HepG2 (cell line): ENCODE measurements around the gene DDC. TPM values are rescaled to one million over a fixed set of nuclear protein-coding genes. Genes with fewer than 3 reads are reported as not detected.

Source experiments
- ATAC-seq: fragments of 200-7000 bp; cut with Tn5 transposase; 3 replicates; pipeline ENCODE4 v1.9.1; 2020; ENCODE audit warnings: mild to moderate bottlenecking, moderate library complexity
- BruUV-seq: library from RNA; stranded (reverse); fragments of 400-500 nt; replicated peaks from 2 replicates; lab custom pipeline; 2021; lab: Mats Ljungman, UMichigan
- CTCF ChIA-PET: fragments of 300-600 bp; formaldehyde crosslinking; extraction: SDS; loops from one replicate; lab custom pipeline; 2021; ENCODE audit warnings: low total read pairs, inconsistent platforms, low intra/inter-chr PET ratio; lab: Yijun Ruan, JAX
- POLR2A ChIA-PET: fragments of 350-600 bp; sonication (Branson Sonifier 250); formaldehyde crosslinking; loops from one replicate; lab custom pipeline; 2020; ENCODE audit warnings: antibody characterized with exemption, inconsistent platforms; lab: Yijun Ruan, JAX
- DNase-seq: peaks from one replicate; pipeline ENCODE4 v3.0.0-alpha.2; 2015; ENCODE audit warnings: low spot score
- FAIRE-seq: peaks from 3 replicates; lab custom pipeline; 2011; peaks lifted over from hg19 to GRCh38; lab: Jason Lieb, UNC
- H2AFZ ChIP-seq: one replicate; pipeline ENCODE4 v1.6.1; 2011; ENCODE audit warnings: low read length, inconsistent platforms
- H3K27ac ChIP-seq: fragments of 300-600 bp; 3 replicates; pipeline ENCODE4 v1.8.0; 2011; ENCODE audit warnings: mixed run types, mild to moderate bottlenecking, mixed read lengths, low read length, inconsistent platforms; ENCODE audit not compliant: insufficient read depth; ENCODE audit errors: extremely low read length
- H3K27me3 ChIP-seq, 2 experiments: fragments of 200-600 bp in 1 of 2; 2 replicates in 1 of 2; 3 replicates in 1 of 2; pipeline versions ENCODE4 v1.6.0 to v1.8.0; 2011; ENCODE audit warnings: low read length in 2 of 2, mild to moderate bottlenecking in 2 of 2, moderate library complexity in 2 of 2, inconsistent platforms in 1 of 2; ENCODE audit not compliant: insufficient read depth in 2 of 2, control insufficient read depth in 1 of 2
- H3K36me3 ChIP-seq, 2 experiments: fragments of 200-600 bp in 1 of 2; replicated peaks in 1 of 2; 2 replicates in 1 of 2; 3 replicates in 1 of 2; pipeline versions ENCODE4 v1.5.1 to v1.8.0; 2011; ENCODE audit warnings: low read length in 2 of 2, inconsistent platforms in 1 of 2; ENCODE audit not compliant: insufficient read depth in 2 of 2, control insufficient read depth in 1 of 2
- H3K4me1 ChIP-seq: 2 replicates; pipeline ENCODE4 v1.5.1; 2012; ENCODE audit warnings: low read length, inconsistent platforms; ENCODE audit not compliant: insufficient read depth
- H3K4me2 ChIP-seq: 2 replicates; pipeline ENCODE4 v1.6.0; 2011; ENCODE audit warnings: low read depth, low read length, inconsistent platforms
- H3K4me3 ChIP-seq, 3 experiments: fragments of 200-600 bp in 1 of 3; sonication (generic), shearing (Covaris generic) in 1 of 3; replicated peaks in 1 of 3; 2 replicates each; pipeline ENCODE4 v1.5.1; 2011 to 2016; ENCODE audit warnings: low read length in 3 of 3, inconsistent platforms in 2 of 3, low read depth in 2 of 3, mild to moderate bottlenecking in 2 of 3, control low read depth in 1 of 3, mixed read lengths in 1 of 3; ENCODE audit not compliant: insufficient read depth in 1 of 3
- H3K79me2 ChIP-seq: one replicate; pipeline ENCODE4 v1.6.1; 2011; ENCODE audit warnings: low read length, inconsistent platforms; ENCODE audit not compliant: insufficient read depth
- H3K9ac ChIP-seq: 2 replicates; pipeline ENCODE4 v1.6.0; 2011; ENCODE audit warnings: mild to moderate bottlenecking, low read depth, low read length, inconsistent platforms; ENCODE audit not compliant: insufficient read depth
- H3K9me3 ChIP-seq: 2 replicates; pipeline ENCODE4 v1.5.1; 2012; ENCODE audit warnings: mild to moderate bottlenecking, low read length
- H4K20me1 ChIP-seq: 2 replicates; pipeline ENCODE4 v1.6.0; 2011; ENCODE audit warnings: inconsistent platforms, mild to moderate bottlenecking, low read length, moderate library complexity; ENCODE audit not compliant: insufficient read depth
- ETV5 ChIP-seq: IDR thresholded peaks from 2 replicates; pipeline ENCODE4 v1.6.1; 2018; ENCODE audit warnings: missing biosample characterization, missing genetic modification reagents, inconsistent platforms, borderline replicate concordance
- GATAD2A ChIP-seq: IDR thresholded peaks from 2 replicates; pipeline ENCODE4 v1.6.1; 2016
- GTF3A ChIP-seq: sonication (generic); formaldehyde crosslinking; conservative IDR thresholded peaks from 2 replicates; pipeline ENCODE4 v1.4.0; 2020; ENCODE audit warnings: mild to moderate bottlenecking, missing genetic modification reagents
- GZF1 ChIP-seq: sonication (generic); formaldehyde crosslinking; IDR thresholded peaks from 2 replicates; pipeline ENCODE4 v1.5.1; 2020; ENCODE audit warnings: mild to moderate bottlenecking, missing genetic modification reagents
- IKZF5 ChIP-seq: IDR thresholded peaks from 2 replicates; pipeline ENCODE4 v1.6.1; 2018; ENCODE audit warnings: missing genetic modification reagents, mild to moderate bottlenecking, missing compliant biosample characterization
- KLF11 ChIP-seq: IDR thresholded peaks from 2 replicates; pipeline ENCODE4 v1.6.1; 2016; ENCODE audit warnings: missing compliant biosample characterization
- NR2F2 ChIP-seq: IDR thresholded peaks from 2 replicates; pipeline ENCODE4 v1.6.1; 2012; ENCODE audit warnings: low read depth, inconsistent platforms, borderline replicate concordance
- SIX4 ChIP-seq: sonication (generic); formaldehyde crosslinking; IDR thresholded peaks from 2 replicates; pipeline ENCODE4 v1.4.0; 2020; ENCODE audit warnings: missing genetic modification reagents
- TFDP2 ChIP-seq: sonication (generic); formaldehyde crosslinking; IDR thresholded peaks from 2 replicates; pipeline ENCODE4 v1.4.0; 2020; ENCODE audit warnings: missing genetic modification reagents
- ZBTB44 ChIP-seq: sonication (generic); formaldehyde crosslinking; IDR thresholded peaks from 2 replicates; pipeline ENCODE4 v1.4.0; 2020; ENCODE audit warnings: missing genetic modification reagents
- ZFP37 ChIP-seq: sonication (generic); formaldehyde crosslinking; IDR thresholded peaks from 2 replicates; pipeline ENCODE4 v1.4.0; 2020; ENCODE audit warnings: missing genetic modification reagents, borderline replicate concordance
- ZNF180 ChIP-seq: sonication (generic); formaldehyde crosslinking; IDR thresholded peaks from 2 replicates; pipeline ENCODE4 v1.4.0; 2020; ENCODE audit warnings: low read depth, missing genetic modification reagents, borderline replicate concordance
- ZNF224 ChIP-seq: sonication (generic); formaldehyde crosslinking; IDR thresholded peaks from 2 replicates; pipeline ENCODE4 v1.5.0; 2020; ENCODE audit warnings: mild to moderate bottlenecking, missing genetic modification reagents
- ZNF44 ChIP-seq: sonication (generic); formaldehyde crosslinking; IDR thresholded peaks from 2 replicates; pipeline ENCODE4 v1.5.1; 2020; ENCODE audit warnings: mild to moderate bottlenecking, missing genetic modification reagents
- WGBS: methylation state at CpG from one replicate; pipeline ENCODE4 v1.1.6; 2017; ENCODE audit warnings: low lambda C conversion rate; 5-methylcytosine and 5-hydroxymethylcytosine counted together
- in situ Hi-C: cut with HindIII; loops from 2 replicates; pipeline ENCODE4 v1.10.0; 2017; ENCODE audit warnings: low pct_unique_long_range_greater_than_20kb; ENCODE audit not compliant: extremely low pct_ligation_motif_present
- intact Hi-C: fragments of 100-400 bp; cut with micrococcal nuclease; formaldehyde crosslinking; loops from one replicate; pipeline ENCODE4 v1.10.0; 2022; ENCODE audit not compliant: unreplicated experiment
- polyA plus RNA-seq, 8 experiments: library from polyadenylated mRNA; depleted of rRNA in 3 of 8; stranded (reverse) in 7 of 8; unstranded in 1 of 8; fragments of >200 nt; fragmentation: Illumina TruSeq in 4 of 8; extraction: Trizol in 4 of 8; gene quantifications; 2 replicates each; pipeline versions ENCODE4 v1.2.1 to v1.2.3, GENCODE V29; 2011 to 2016; ENCODE audit warnings: low read depth in 4 of 8, missing spikeins in 1 of 8, mixed read lengths in 1 of 8; ENCODE audit not compliant: insufficient read depth in 1 of 8
- total RNA-seq, 5 experiments: library from RNA; depleted of rRNA; stranded (reverse); fragments of >200 nt; fragmentation: Illumina TruSeq; extraction: Trizol; gene quantifications; 2 replicates each; pipeline ENCODE4 v1.2.3, GENCODE V29; 2016; ENCODE audit warnings: low read depth in 1 of 5
- TF ChIP-seq, protein P1 (sequence below): sonication (generic); formaldehyde crosslinking; IDR thresholded peaks from 2 replicates; pipeline ENCODE4 v1.4.0; 2020; ENCODE audit warnings: missing genetic modification reagents

Gene DDC
- total and polyA plus RNA-seq, 2 of the 13 experiments (the other 11 are each of a cell fraction or from before 2014, with no cell fraction given) = 11.7 to 93.3 TPM

DNA sequence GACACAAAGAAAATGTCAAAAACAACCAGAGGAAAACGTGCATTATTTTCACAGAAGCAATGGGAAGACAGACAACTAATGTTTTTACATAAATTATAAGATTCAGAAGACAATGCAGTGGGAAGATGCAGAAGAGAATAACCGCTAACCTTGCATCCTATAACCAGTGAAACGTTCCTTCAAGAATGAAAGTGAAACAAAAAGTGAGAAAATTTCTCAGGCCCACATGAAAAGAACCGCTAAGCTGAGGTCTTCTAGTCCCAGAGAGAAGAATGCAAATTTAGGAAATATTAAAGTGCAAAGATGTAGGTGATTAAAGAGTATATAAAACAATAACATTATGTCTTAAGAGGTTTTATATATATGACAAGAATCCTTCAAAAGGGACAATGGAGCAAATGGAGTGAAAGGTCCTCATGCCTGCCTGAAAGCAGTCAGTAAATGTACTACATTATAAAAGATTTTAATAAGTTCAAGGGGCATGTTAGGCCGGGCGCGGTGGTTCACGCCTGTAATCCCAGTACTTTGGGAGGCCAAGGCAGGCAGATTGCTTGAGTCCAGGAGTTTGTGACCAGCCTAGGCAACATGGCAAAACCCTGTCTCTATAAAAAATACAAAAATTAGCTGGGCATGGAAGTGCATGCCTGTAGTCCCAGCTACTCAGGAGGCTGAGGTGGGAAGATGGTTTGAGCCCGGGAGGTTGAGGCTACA, 43.1 kb upstream of the DDC start (continued):
- TF ChIP-seq, protein P1, sequence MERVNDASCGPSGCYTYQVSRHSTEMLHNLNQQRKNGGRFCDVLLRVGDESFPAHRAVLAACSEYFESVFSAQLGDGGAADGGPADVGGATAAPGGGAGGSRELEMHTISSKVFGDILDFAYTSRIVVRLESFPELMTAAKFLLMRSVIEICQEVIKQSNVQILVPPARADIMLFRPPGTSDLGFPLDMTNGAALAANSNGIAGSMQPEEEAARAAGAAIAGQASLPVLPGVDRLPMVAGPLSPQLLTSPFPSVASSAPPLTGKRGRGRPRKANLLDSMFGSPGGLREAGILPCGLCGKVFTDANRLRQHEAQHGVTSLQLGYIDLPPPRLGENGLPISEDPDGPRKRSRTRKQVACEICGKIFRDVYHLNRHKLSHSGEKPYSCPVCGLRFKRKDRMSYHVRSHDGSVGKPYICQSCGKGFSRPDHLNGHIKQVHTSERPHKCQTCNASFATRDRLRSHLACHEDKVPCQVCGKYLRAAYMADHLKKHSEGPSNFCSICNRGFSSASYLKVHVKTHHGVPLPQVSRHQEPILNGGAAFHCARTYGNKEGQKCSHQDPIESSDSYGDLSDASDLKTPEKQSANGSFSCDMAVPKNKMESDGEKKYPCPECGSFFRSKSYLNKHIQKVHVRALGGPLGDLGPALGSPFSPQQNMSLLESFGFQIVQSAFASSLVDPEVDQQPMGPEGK (CRISPR knock-in tag) = no peak
- TF ChIP-seq ZNF224 (no peak), ZFP37 (CRISPR knock-in tag) (no peak), GATAD2A (CRISPR knock-in tag) (no peak)

DNA sequence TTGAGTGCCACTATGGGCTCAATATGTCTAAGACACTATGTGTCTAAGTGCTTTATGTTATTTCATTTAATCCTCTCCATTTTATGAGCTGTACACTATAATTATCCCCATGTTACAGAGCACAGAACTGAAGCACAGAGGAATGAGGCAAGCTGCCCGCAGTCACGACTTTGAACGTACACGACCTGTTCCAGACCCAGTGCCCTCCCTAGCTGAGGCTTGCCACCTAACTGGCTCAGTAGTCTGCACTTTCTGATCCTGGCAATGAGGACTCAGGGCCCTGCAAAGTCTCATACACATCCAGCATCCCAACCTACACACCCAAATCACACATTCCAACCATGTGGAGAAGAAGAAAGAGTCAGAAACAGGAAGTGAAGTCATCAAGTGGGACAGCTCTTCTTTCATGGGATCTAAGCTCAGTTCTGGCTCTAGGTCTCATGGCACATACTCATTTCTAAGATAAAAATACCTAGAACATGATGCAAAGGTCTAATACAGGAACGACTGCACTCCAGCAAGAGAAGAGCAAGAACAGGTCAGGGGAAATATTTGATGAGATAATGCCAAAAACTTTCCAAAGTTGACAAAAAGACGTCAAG, 42.4 kb upstream of the DDC start:
- 78% methylated on average over 6 of the region's 6 CpGs for WGBS
- Histone ChIP-seq H3K27me3 (no peaks in the 10 kb centered on the region), H3K4me1 (no peaks in the 10 kb centered on the region), H3K27ac (no peak overlapping the region), H3K4me3 (no peak overlapping the region), H2AFZ (no peak overlapping the region), H3K9me3 (no peaks in the 10 kb centered on the region), H3K36me3 (no peaks in the 10 kb centered on the region; a peak in 1 of 5 replicates), H3K4me2 (no peak overlapping the region), H3K79me2 (no peaks in the 10 kb centered on the region), H3K9ac (no peak overlapping the region), H4K20me1 (no peaks in the 10 kb centered on the region)
- no peak for ATAC-seq
- in situ Hi-C loops = no loop called here
- FAIRE-seq = no peak
- DNase-seq = no peak
- CTCF ChIA-PET = no interaction called here
- POLR2A ChIA-PET = no interaction called here
- intact Hi-C loops = no loop called here
- BruUV-seq = no TSS peak
- TF ChIP-seq ETV5 (CRISPR knock-in tag) (no peak), SIX4 (no peak), GTF3A (CRISPR knock-in tag) (no peak), IKZF5 (CRISPR knock-in tag) (no peak), ZNF180 (CRISPR knock-in tag) (no peak), NR2F2 (no peak), TFDP2 (CRISPR knock-in tag) (no peak), GZF1 (no peak), KLF11 (CRISPR knock-in tag) (no peak), ZNF44 (no peak), ZBTB44 (CRISPR knock-in tag) (no peak)
